HG03280 (cell line): ENCODE measurements around the gene MFN2.
"Not testable (repeated sequence)": the region's sequence is repeated elsewhere in the genome, so short reads cannot be mapped to it uniquely, and the experiment has no call there.

ENCODE experiments used
- ATAC-seq: cut with Tn5 transposase; IDR thresholded peaks from one replicate; pipeline ENCODE4 v1.9.1; 2021; ENCODE audit warnings: mild to moderate bottlenecking, moderate library complexity; ENCODE audit not compliant: unreplicated experiment

The MFN2 gene

DNA sequence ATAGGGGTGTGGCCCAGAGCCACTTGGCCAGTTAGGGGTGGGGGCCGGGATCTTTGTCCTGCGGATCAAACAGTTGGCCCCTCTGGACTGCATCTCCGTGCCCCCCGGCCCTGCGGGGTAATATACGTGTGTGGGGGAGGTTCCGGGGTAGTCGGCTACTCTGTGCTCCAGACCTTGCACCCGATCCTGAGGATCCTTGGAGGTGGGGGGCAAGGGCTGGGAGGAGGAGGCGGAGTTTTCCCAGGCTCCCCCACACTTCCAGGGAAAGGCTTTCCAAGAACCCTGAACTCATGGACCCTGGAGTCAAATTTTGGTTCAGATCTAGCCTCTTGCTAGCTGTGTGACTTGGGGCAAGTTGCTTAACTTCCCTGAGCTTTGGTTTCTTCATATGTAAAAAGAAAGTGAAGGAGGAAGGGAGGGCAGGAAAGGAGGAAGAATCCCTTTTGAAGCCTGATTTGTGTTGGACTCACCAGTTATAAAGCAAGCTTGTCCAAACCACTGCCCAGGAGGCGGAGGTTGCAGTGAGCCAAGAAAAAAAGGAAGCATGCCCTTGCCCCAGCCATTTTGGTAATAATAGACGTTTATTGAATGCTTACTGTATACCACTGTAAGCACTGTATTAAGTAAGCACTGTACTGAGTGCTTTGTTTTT, 39.7 kb downstream of the MFN2 start:
- peak; percentile 3 for ATAC-seq

DNA sequence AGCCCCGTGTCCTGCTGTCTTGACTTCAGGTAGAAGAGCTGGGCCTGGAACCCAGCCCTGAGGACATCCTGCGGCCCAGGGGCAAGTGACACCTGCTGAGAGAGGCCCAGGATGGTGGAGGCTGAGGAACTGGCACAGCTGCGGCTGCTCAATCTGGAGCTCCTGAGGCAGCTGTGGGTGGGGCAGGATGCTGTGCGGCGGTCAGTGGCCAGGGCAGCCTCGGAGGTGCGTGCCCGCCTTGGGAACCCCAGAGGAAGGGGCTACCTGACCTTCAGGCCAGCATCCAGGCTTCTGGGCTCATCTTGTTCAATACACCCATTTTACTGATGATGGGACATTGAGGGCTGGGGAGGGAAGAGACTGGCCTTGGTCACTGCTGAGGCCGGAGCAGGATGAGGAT, 41.4 kb downstream of the MFN2 start:
- no peak for ATAC-seq

DNA sequence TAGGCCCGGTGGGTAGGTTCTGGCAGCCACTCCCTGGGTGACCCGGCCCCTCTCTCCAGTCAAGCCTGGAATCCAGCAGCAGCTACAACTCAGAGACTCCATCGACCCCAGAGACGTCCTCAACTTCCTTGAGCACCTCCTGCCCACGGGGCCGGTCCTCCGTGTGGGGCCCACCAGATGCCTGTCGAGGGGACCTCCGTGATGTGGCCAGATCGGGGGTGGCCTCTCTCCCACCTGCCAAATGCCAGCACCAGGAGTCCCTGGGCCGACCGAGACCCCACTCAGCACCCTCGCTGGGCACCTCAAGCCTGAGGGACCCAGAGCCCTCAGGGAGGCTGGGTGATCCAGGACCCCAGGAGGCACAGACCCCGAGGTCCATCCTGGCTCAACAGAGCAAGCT, 41.8 kb downstream of the MFN2 start:
- ATAC-seq, result no peak

DNA sequence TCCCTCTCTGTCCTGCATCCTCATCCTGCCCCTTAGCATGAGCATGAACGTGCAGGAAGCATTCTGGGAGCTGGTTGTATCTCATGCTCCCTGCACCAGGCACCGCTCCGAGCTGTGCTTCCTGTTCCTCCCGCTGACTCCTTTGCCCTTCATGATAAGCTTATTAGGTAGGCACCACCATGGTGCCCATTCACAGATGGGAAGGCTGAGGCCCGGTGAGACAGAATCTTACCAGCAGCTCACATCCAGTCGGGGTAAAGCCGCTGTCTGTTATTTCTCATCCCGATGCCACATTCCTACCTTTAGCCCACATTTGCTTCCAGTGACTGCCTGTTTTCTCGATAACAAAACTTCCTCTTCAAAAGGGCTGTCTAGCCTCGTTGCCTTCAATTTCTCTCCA, 46.3 kb downstream of the MFN2 start:
- ATAC-seq, result no peak

DNA sequence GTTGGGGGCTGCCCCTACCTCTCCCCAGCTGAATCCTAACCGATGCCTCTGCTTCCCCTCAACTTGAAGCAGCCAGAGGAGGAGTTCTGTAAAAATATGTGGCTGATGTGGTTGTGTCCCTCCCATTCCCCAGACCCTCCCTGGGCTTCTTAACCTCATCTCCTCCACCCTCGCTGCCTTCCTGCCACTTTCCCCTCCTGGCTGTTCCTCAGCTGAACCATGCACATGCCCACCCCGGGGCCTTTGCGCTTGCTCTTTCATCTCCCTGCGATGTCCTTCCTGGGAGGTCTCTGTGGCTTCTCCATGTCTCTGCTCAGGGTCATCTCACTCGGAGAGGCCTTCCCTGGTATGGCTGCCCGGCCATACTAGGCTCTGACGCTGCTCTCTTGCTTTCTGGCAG, 48.0 kb downstream of the MFN2 start:
- no peak for ATAC-seq

DNA sequence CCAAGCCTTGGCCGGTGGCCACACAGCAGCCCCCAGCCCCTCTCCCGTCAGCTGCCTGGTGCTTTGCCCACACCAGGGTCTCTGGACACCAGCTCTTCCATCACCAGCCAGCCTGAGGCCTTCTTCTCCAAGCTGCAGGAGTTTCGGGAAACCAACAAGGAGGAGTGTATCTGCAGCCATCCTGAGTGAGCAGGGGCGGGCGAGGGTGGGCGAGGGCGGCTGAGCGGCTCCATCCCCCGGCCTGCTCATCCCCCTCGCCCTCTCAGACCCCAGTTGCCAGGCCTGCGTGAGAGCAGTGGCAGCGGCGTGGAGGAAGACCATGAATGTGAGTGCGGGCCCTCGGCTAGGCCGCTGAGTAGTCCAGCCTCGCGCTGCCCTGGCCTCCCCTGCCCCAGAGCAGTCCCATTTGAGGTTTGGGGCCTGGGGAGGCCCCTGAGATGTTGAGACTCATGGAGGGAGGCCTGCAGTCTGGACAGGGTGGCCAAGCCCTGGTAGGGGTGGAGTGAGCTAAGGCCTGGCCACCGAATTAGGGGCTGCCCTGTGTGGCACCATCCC, 48.8 kb downstream of the MFN2 start:
- ATAC-seq, result no peak

DNA sequence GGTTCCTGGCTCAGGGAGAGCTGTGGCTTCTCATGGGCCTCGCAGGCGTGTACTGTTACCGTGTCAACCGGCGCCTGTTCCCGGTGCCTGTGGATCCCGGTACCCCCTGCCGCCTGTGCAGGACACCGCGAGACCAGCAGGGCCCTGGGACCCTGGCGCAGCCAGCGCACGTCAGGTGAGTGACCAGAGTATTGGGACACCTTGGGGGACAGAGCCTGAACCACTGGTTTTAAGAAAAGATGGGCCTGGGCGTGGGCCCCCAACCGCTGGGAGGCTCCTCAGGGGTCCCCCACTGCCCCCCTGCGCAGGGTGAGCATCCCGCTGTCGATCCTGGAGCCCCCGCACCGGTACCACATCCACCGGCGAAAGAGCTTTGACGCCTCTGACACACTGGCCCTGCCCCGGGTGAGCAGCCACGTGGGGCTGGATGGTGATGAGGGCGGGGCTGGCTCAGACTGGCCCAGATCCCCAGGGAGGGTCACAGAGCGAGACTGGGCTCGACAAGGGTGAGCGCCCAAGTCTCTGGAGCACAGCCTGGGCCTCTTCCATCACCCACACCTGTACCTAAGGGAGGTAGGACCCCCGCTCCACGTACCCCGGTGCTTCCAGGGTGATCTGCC, 49.6 kb downstream of the MFN2 start:
- ATAC-seq, result no peak

DNA sequence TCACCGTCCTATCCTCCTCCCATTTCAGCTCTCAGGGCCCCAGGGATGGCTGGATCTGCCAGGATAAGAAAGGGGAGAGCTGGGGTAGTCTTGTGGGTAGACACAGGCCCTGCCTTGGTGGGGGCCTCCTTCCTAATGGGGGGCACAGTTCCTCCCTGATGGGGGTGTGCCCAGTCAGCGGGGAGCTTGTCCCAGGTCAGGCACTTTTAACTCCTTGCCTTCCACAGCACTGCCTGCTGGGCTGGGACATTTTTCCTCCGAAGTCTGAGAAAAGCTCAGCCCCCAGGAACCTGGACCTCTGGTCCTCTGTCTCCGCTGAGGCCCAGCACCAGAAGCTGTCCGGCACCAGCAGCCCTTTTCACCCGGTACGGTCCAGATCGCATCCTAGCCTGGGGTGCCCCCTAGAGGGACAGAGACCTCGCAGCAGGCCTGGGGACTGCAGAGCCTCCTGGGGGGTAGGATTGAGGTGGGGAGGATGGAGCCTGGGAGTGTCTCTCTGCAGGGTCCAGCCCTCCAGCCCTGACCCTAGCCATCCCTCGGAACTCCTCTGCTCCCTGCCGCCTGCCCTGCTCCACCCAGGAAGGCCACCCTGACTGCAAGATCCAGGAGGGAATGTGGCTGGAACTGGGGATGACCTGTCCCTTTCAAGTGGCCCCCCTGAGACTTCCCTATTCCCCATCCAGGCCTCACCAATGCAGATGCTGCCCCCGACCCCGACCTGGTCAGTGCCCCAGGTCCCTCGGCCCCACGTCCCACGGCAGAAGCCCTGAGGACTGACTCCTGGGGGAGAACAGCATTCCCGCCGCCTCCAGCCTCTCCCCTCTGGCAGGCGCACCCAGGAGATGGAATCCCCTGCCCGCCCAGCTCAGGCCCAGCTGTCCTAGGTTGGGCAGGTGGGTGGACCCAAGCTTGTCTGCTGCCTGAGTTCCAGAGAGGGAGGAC, 51.1 kb downstream of the MFN2 start:
- no peak for ATAC-seq

DNA sequence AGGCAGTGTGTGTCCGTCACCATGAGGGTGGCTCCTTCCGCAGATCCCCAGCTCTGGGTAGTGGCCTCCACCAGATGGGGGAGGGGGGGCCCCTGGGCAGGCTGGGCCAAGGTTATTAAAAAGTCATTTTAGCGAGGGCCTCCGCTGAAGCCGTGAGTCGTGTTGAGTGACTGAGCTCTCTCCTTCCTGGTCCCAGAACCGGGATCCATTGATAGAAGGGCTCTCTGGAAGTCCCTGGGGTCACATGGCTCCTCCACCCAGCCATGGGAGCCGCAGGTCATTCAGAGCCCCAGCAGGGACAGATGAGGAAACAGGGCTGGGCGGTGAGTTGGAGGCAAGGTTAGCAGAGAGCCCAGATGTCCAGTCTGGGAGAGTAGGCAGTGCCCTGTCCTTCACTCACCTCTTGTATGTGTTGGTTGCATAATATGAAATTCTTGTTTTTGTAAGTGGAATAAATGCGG, 51.9 kb downstream of the MFN2 start:
- no peak for ATAC-seq

DNA sequence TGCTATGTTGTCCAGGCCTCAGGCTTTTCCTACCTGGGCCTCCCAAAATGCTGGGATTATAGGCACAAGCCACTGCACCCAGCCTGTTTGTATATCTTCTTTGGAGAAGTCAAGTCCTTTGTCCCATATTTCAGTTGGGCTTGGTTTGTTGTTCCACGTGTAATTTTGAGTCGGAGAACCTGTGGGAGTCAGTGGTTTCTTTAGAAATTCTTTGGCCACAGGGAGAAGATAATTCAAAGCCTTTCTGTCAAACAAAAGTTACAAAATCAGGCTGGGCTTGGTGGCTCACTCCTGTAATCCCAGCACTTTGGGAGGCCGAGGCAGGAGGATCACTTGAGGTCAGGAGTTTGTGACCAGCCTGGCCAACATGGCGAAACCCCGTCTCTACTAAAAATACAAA, 53.2 kb downstream of the MFN2 start:
- not testable (repeated sequence) for ATAC-seq

DNA sequence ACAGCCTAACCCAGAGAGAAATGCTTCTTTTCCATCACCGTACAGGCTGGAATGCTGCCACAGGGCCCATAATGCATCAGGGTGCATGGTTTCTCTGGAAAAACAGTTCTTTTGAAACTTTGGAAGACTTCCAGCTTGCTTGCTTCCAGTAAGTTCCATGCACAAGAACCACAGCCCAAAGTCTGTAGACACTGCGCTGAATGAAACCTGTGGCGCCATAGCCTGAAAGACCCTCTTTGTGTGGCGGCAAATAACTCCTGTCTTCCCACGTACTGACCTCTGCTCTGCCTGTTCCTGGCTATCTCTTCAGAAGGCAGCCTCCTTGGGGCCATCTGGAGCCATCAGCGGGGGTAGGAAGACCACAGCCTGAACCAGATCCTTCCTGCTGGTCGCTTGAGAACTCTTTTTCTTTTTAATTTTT, 54.1 kb downstream of the MFN2 start:
- no peak for ATAC-seq

DNA sequence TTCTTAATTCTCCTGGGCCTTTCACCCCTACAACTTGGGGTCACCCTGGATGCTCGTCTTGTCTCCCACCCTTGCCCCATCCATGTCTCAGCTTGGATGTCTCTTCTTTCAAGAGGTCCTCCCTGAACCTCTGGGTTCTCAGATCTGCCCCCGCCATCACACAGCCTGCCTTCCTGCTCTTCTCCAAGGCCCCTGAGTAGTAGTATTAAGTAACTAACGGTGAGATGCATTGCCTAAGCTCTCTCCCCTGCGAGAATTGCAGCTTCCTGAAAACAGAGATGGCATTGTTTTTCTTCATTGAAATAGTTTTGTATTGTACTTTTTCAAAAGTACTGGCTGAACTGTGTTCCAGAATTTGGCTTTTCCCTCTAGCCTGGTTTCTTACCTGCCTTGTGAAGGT, 55.1 kb downstream of the MFN2 start:
- ATAC-seq, result no peak

DNA sequence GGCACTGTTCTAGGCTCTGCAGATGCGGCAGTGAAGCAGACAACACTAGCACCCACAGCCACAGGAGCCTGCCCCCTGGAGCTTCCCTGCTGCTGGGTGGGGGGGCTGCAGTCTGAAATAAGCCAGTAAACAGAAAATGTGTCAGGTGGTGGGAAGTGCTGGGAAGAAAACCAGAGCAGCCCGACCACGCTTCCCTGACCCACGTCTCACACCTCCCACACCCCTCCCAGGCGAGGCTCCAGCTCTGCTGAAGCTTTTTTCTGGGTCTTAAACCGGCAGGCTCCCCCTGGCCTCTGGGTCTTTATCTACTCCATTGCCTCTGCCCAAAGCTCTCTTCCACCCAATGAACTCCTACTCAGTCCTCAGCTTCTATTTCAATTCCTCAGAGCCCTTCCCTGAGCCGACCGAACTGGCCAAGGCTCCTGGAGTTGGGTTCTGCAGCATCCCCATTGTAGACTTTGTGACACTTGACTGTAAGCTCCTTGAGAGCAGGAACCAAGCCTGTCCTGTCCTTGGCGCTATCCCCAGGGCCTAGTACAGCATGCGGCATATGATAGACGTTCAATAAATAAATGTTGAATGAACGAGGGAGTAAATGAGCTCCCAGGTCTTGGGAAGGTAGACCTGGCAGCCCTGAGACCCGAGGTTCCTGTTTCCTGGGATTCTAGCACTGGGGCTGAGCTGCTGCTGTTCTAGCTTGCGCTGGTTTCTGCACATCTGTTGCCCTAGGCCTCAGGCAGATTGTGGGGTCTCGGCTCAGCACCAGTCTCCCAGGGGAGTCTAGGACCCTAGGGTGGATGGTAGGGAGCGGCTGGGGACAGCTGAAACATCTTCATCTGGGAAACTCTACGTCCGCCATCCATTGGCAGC, 57.5 kb downstream of the MFN2 start:
- ATAC-seq, result no peak

DNA sequence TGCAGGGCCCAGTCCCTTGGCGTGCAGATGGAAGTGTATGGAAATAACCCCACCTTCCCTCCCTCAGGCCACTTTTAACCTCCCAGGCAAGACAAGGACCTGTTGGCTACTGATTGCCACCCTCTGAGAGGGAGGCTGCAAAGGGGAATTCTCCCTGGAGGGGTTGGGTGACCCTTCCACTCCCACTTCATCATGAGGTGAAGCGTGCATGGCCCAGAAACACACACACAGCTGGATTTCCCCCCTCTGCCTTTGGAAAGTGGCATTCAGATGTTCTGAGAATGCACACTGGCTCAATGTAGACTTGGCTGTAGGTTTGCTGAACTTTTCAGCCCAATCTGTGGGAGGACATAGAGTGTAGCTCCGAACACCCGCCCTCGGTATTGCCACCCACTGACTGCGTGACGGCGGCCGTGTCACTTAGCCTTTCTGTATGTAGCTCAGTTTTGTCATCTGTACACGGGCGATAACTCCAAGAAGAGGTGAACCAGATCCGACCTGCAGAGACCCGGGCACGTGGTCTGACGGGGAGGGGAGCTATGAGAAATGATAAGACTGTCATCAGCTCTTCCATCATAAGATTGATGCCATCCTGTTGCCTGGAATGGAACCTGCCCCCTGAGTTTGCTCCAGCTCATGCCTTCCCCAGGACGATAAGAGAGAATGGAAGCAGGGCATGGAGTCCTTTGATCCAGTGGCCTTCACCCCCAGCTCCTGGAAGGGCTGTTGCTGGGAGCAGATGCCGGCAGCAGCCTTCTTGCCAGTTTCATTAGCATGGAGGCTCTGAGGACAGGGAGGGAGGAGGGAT, 58.3 kb downstream of the MFN2 start:
- no peak for ATAC-seq

DNA sequence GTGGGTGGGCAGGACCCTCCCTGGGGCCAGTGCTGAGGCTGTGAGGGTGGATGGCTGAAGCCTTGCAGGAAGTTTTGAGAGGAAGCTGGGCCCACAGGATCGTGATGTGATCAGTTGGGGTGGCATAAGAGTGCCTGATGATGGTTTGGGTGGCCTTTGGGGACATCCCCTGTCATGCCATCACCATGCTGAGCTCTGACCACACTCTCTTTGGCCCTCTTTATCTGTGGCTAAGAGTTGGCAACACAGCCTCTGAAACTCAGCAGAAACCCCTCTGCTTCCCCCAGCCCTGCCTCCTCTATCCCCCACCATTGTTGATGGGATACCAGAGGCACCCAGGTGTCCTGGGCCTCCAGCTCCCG, 58.9 kb downstream of the MFN2 start:
- no peak for ATAC-seq

DNA sequence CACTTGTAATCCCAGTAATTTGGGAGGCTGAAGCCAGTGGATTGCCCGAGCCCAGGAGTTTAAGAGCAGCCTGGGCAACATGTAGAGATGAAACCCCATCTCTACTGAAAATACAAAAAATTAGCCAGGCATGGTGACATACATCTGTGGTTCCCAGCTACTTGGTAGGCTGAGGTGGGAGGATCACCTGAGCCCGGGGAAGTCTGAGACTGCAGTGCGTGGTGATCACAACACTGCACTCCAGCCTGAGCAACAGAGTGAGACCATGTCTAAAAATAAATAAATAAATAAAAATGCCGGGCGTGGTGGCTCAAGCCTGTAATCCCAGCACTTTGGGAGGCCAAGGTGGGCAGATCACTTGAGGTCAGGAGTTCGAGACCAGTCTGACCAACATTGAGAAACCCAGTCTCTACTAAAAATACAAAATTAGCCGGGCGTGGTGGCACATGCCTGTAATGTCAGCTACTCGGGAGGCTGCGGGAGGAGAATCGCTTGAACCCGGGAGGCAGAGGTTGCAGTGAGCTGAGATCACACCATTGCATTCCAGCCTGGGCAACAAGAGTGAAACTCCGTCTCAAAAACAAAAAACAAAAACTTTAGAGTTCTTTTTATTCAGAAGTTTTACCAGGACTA, 59.7 kb downstream of the MFN2 start:
- peak; percentile 40 for ATAC-seq

DNA sequence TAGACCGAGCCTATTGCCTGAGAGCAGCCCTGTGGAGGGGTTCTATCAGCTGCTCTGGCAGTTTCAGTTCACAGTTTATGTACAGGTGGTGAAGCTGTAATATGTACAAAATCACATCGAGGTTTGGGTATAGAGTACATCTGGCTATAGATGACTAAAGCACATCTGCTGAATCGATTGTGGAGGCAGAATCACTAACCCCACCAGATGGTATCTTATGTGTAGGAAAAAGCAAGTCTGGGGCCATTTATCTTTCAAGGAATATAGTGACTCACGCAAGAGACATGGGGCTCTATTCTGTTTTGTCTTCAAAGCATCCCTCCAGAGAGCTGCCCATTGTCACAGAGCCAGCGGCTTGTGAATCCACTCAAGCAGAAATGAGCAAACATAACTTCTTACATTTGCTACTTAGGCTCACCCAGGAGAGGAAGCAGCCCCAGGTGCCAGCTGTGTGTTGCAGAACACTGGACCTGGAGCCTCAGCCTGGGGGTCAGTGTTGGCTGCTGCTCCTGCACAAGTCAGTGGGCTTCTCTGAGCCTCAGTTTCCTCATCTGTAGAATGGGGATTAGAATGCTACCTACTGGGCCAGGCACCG, 60.3 kb downstream of the MFN2 start:
- ATAC-seq, result peak; percentile 64

DNA sequence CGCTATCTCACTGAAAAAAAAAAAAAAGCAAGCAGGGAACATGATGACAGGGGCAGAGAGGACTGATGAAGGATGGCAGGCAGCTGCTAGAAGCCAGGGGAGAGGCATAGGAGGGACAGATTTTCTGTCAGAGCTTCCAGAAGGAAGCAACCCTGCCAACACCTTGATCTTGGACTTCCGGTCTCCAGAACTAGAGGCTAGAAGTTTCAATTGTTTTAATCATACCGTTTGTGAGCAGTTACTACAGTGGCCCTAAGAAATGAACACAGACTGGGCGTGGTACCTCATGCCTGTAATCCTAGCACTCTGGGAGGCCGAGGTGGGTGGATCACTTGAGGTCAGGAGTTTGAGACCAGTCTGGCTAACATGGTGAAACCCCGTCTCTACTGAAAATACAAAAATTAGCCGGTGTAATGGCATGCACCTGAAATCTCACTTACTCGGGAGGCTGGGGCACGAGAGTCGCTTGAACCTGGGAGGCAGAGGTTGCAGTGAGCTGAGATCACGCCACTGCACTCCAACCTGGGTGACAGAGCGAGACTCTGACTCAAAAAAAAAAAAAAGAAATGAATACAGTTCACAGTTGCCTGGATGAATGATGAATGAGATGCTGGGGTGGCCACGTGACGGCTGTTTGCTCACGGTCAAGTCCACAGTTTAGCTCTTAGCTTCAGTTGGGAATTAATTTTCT, 64.1 kb downstream of the MFN2 start:
- ATAC-seq, result not testable (repeated sequence)
